B cell (primary cell): ENCODE measurements around the gene ADAMTS2. TPM values are rescaled to one million over a fixed set of nuclear protein-coding genes. Genes with fewer than 3 reads are reported as not detected.

ENCODE experiments used
- ATAC-seq: fragments of 200-7000 bp; cut with Tn5 transposase; one replicate; pipeline ENCODE4 v1.10.0; 2021; ENCODE audit warnings: low read depth, mild to moderate bottlenecking, moderate number of reproducible peaks, moderate library complexity
- CTCF ChIA-PET: fragments of 350-600 bp; sonication (Branson Sonifier 250); formaldehyde crosslinking; loops from one replicate; lab custom pipeline; 2021; ENCODE audit warnings: antibody characterized with exemption, inconsistent platforms; lab: Charles Lee
- POLR2A ChIA-PET: fragments of 350-600 bp; sonication (Branson Sonifier 250); formaldehyde crosslinking; loops from one replicate; lab custom pipeline; 2021; ENCODE audit warnings: antibody characterized with exemption; lab: Charles Lee
- DNase-seq: peaks from one replicate; pipeline ENCODE4 v3.0.0; 2013
- H2AFZ ChIP-seq: 2 replicates; pipeline ENCODE4 v1.6.1; 2012; ENCODE audit warnings: mild to moderate bottlenecking, low read depth, low read length; ENCODE audit not compliant: insufficient read depth, poor library complexity, severe bottlenecking
- H3K27ac ChIP-seq, 2 donors: 1 replicate in 1 of 2; 2 replicates in 1 of 2; pipeline ENCODE4 v1.5.1; 2012 to 2013; ENCODE audit warnings: low read length in 2 of 2, mild to moderate bottlenecking in 2 of 2, moderate library complexity in 1 of 2
- H3K27me3 ChIP-seq, 4 experiments: fragments of 200-600 bp in 1 of 4; sonication (generic) in 1 of 4; replicated peaks in 1 of 4; 1 replicate in 2 of 4; 2 replicates in 2 of 4; pipeline versions ENCODE4 v1.6.1 to v1.7.0; 2013 to 2016; ENCODE audit warnings: low read length in 3 of 4, mild to moderate bottlenecking in 2 of 4, mixed read lengths in 1 of 4, moderate library complexity in 1 of 4; ENCODE audit not compliant: insufficient read depth in 4 of 4, control insufficient read depth in 3 of 4; ENCODE audit errors: control extremely low read depth in 1 of 4
- H3K36me3 ChIP-seq, 2 experiments: replicated peaks in 1 of 2; 1 replicate in 1 of 2; 2 replicates in 1 of 2; pipeline versions ENCODE4 v1.6.1 to v1.7.1; 2013; ENCODE audit warnings: low read length in 1 of 2; ENCODE audit not compliant: insufficient read depth in 2 of 2, control insufficient read depth in 1 of 2; ENCODE audit errors: control extremely low read depth in 1 of 2, extremely low read depth in 1 of 2
- H3K4me1 ChIP-seq, 2 donors: fragments of 200-600 bp in 1 of 2; sonication (generic) in 1 of 2; 1 replicate in 1 of 2; 2 replicates in 1 of 2; pipeline versions ENCODE4 v1.5.1 to v1.6.1; 2013 to 2017; ENCODE audit warnings: low read length in 2 of 2; ENCODE audit not compliant: control insufficient read depth in 2 of 2, insufficient read depth in 2 of 2
- H3K4me2 ChIP-seq: replicated peaks from 2 replicates; pipeline ENCODE3; 2012; ENCODE audit warnings: mild to moderate bottlenecking, low read depth, low read length; ENCODE audit not compliant: poor library complexity, severe bottlenecking
- H3K4me3 ChIP-seq, 5 experiments: fragments of 200-600 bp in 1 of 5; sonication (generic) in 1 of 5; 1 replicate in 3 of 5; 2 replicates in 2 of 5; pipeline versions ENCODE4 v1.5.1 to v1.7.0; 2011 to 2016; ENCODE audit warnings: low read length in 4 of 5, mild to moderate bottlenecking in 4 of 5, low read depth in 2 of 5, control low read depth in 1 of 5, moderate library complexity in 1 of 5; ENCODE audit not compliant: insufficient read depth in 1 of 5; ENCODE audit errors: control extremely low read depth in 1 of 5, extremely low read depth in 1 of 5
- H3K79me2 ChIP-seq: fragments of 200-600 bp; sonication (generic); one replicate; pipeline ENCODE4 v1.6.0; 2016; ENCODE audit warnings: low read length; ENCODE audit not compliant: control insufficient read depth, insufficient read depth
- H3K9ac ChIP-seq: fragments of 200-600 bp; sonication (generic); 2 replicates; pipeline ENCODE4 v1.6.1; 2017; ENCODE audit warnings: mild to moderate bottlenecking, low read length, moderate library complexity
- H3K9me3 ChIP-seq, 3 donors: one replicate each; pipeline versions ENCODE4 v1.6.1 to v1.7.1; 2013; ENCODE audit warnings: low read length in 2 of 3; ENCODE audit not compliant: control insufficient read depth in 2 of 3, insufficient read depth in 1 of 3; ENCODE audit errors: control extremely low read depth in 1 of 3
- H4K20me1 ChIP-seq: 2 replicates; pipeline ENCODE4 v1.6.0; 2012; ENCODE audit warnings: mild to moderate bottlenecking, low read length; ENCODE audit not compliant: insufficient read depth, control insufficient read depth, poor library complexity, severe bottlenecking
- H3K27ac Mint-ChIP-seq: one replicate; pipeline ENCODE4 v1.8.0; 2021; ENCODE audit warnings: mixed read lengths
- H3K27me3 Mint-ChIP-seq: one replicate; pipeline ENCODE4 v1.8.0; 2021; ENCODE audit warnings: mixed read lengths
- H3K4me1 Mint-ChIP-seq: one replicate; pipeline ENCODE4 v1.8.0; 2021; ENCODE audit warnings: mixed read lengths
- H3K4me3 Mint-ChIP-seq: one replicate; pipeline ENCODE4 v1.8.0; 2021; ENCODE audit warnings: mixed read lengths
- H3K9me3 Mint-ChIP-seq: one replicate; pipeline ENCODE4 v1.8.0; 2022; ENCODE audit warnings: mixed read lengths; ENCODE audit not compliant: insufficient read depth
- CTCF ChIP-seq: fragments of 200-600 bp; IDR thresholded peaks from one replicate; pipeline ENCODE4 v1.8.0; 2022; ENCODE audit warnings: antibody characterized with exemption, mild to moderate bottlenecking
- EZH2 ChIP-seq: IDR thresholded peaks from 2 replicates; pipeline ENCODE4 v1.6.1; 2012; ENCODE audit warnings: borderline replicate concordance, low read depth, mild to moderate bottlenecking, moderate library complexity, low read length; ENCODE audit not compliant: insufficient read depth, poor library complexity, severe bottlenecking
- WGBS: methylation state at CpG from one replicate; pipeline ENCODE4 v1.1.5; 2013; ENCODE audit warnings: missing lambda C conversion rate; ENCODE audit not compliant: insufficient coverage; 5-methylcytosine and 5-hydroxymethylcytosine counted together
- intact Hi-C: fragments of 100-400 bp; cut with micrococcal nuclease; formaldehyde crosslinking; loops from one replicate; pipeline ENCODE4 v1.10.0; 2022
- polyA plus RNA-seq: library from polyadenylated mRNA; depleted of rRNA; stranded (reverse); fragments of >200 nt; gene quantifications from 2 replicates; pipeline ENCODE4 v1.2.3, GENCODE V29; 2012
- total RNA-seq, 2 donors: library from RNA; stranded (reverse); fragments of 120-200 nt in 1 of 2; gene quantifications; 1 replicate in 1 of 2; 2 replicates in 1 of 2; pipeline versions ENCODE4 v1.2.3 to v1.2.4, GENCODE V29; 2013 to 2022

Gene ADAMTS2
- total and polyA plus RNA-seq, 2 donors (not counting 1 experiment from before 2014, with no cell fraction given) = not detected

- peaks cover 13% of the 10 kb centered on the region for H3K9me3 Mint-ChIP-seq
- no peaks in the 10 kb centered on the region for H3K27me3 ChIP-seq
- WGBS = 93% methylated on average over 29 of the region's 29 CpGs
- H3K27ac ChIP-seq = no peak overlapping the region
- POLR2A ChIA-PET = no interaction called here
- CTCF ChIA-PET = no interaction called here
- H3K4me3 ChIP-seq = no peak overlapping the region
- H3K27me3 Mint-ChIP-seq = peaks cover 4% of the 10 kb centered on the region
- no peaks in the 10 kb centered on the region for H3K4me1 Mint-ChIP-seq
- ATAC-seq (no peak), DNase-seq (no peak)
- no peaks in the 10 kb centered on the region for H3K4me1 ChIP-seq
- H3K9me3 ChIP-seq = peaks cover 0 to 19% (median 10%) of the 10 kb centered on the region in 3 donors
- intact Hi-C loops = no loop called here
- H2AFZ ChIP-seq = no peak overlapping the region
- no peak overlapping the region for H3K9ac ChIP-seq
- no peaks in the 10 kb centered on the region for H3K36me3 ChIP-seq
- H3K79me2 ChIP-seq = no peaks in the 10 kb centered on the region
- TF ChIP-seq CTCF = no peak
- no peak for TF ChIP-seq EZH2
- no peak overlapping the region for H3K4me2 ChIP-seq
- no peak overlapping the region for H3K27ac Mint-ChIP-seq
- no peak overlapping the region for H3K4me3 Mint-ChIP-seq
- no peaks in the 10 kb centered on the region for H4K20me1 ChIP-seq
Observed at GRCh38 chr5:179307013-179307800, 38.1 kb downstream of the ADAMTS2 start.
